HepG2 (cell line): ENCODE data around the gene MLLT11. TPM values are rescaled to one million over a fixed set of nuclear protein-coding genes. Genes with fewer than 3 reads are reported as not detected.

Experiments
- ATAC-seq: fragments of 200-7000 bp; cut with Tn5 transposase; 3 replicates; pipeline ENCODE4 v1.9.1; 2020; ENCODE audit warnings: mild to moderate bottlenecking, moderate library complexity
- BruUV-seq: library from RNA; stranded (reverse); fragments of 400-500 nt; replicated peaks from 2 replicates; lab custom pipeline; 2021; lab: Mats Ljungman, UMichigan
- CTCF ChIA-PET: fragments of 300-600 bp; formaldehyde crosslinking; extraction: SDS; loops from one replicate; lab custom pipeline; 2021; ENCODE audit warnings: low total read pairs, inconsistent platforms, low intra/inter-chr PET ratio; lab: Yijun Ruan, JAX
- POLR2A ChIA-PET: fragments of 350-600 bp; sonication (Branson Sonifier 250); formaldehyde crosslinking; loops from one replicate; lab custom pipeline; 2020; ENCODE audit warnings: antibody characterized with exemption, inconsistent platforms; lab: Yijun Ruan, JAX
- DNase-seq: peaks from one replicate; pipeline ENCODE4 v3.0.0-alpha.2; 2015; ENCODE audit warnings: low spot score
- FAIRE-seq: peaks from 3 replicates; lab custom pipeline; 2011; peaks lifted over from hg19 to GRCh38; lab: Jason Lieb, UNC
- H2AFZ ChIP-seq: one replicate; pipeline ENCODE4 v1.6.1; 2011; ENCODE audit warnings: low read length, inconsistent platforms
- H3K27ac ChIP-seq: fragments of 300-600 bp; 3 replicates; pipeline ENCODE4 v1.8.0; 2011; ENCODE audit warnings: mixed run types, mild to moderate bottlenecking, mixed read lengths, low read length, inconsistent platforms; ENCODE audit not compliant: insufficient read depth; ENCODE audit errors: extremely low read length
- H3K27me3 ChIP-seq, 2 experiments: fragments of 200-600 bp in 1 of 2; 2 replicates in 1 of 2; 3 replicates in 1 of 2; pipeline versions ENCODE4 v1.6.0 to v1.8.0; 2011; ENCODE audit warnings: low read length in 2 of 2, mild to moderate bottlenecking in 2 of 2, moderate library complexity in 2 of 2, inconsistent platforms in 1 of 2; ENCODE audit not compliant: insufficient read depth in 2 of 2, control insufficient read depth in 1 of 2
- H3K36me3 ChIP-seq, 2 experiments: fragments of 200-600 bp in 1 of 2; replicated peaks in 1 of 2; 2 replicates in 1 of 2; 3 replicates in 1 of 2; pipeline versions ENCODE4 v1.5.1 to v1.8.0; 2011; ENCODE audit warnings: low read length in 2 of 2, inconsistent platforms in 1 of 2; ENCODE audit not compliant: insufficient read depth in 2 of 2, control insufficient read depth in 1 of 2
- H3K4me1 ChIP-seq: 2 replicates; pipeline ENCODE4 v1.5.1; 2012; ENCODE audit warnings: low read length, inconsistent platforms; ENCODE audit not compliant: insufficient read depth
- H3K4me2 ChIP-seq: 2 replicates; pipeline ENCODE4 v1.6.0; 2011; ENCODE audit warnings: low read depth, low read length, inconsistent platforms
- H3K4me3 ChIP-seq, 3 experiments: fragments of 200-600 bp in 1 of 3; sonication (generic), shearing (Covaris generic) in 1 of 3; replicated peaks in 1 of 3; 2 replicates each; pipeline ENCODE4 v1.5.1; 2011 to 2016; ENCODE audit warnings: low read length in 3 of 3, inconsistent platforms in 2 of 3, low read depth in 2 of 3, mild to moderate bottlenecking in 2 of 3, control low read depth in 1 of 3, mixed read lengths in 1 of 3; ENCODE audit not compliant: insufficient read depth in 1 of 3
- H3K79me2 ChIP-seq: one replicate; pipeline ENCODE4 v1.6.1; 2011; ENCODE audit warnings: low read length, inconsistent platforms; ENCODE audit not compliant: insufficient read depth
- H3K9ac ChIP-seq: 2 replicates; pipeline ENCODE4 v1.6.0; 2011; ENCODE audit warnings: mild to moderate bottlenecking, low read depth, low read length, inconsistent platforms; ENCODE audit not compliant: insufficient read depth
- H3K9me3 ChIP-seq: 2 replicates; pipeline ENCODE4 v1.5.1; 2012; ENCODE audit warnings: mild to moderate bottlenecking, low read length
- H4K20me1 ChIP-seq: 2 replicates; pipeline ENCODE4 v1.6.0; 2011; ENCODE audit warnings: inconsistent platforms, mild to moderate bottlenecking, low read length, moderate library complexity; ENCODE audit not compliant: insufficient read depth
- FOXA1 ChIP-seq, 2 experiments: fragments of 450-650 bp in 1 of 2; sonication (generic) in 1 of 2; formaldehyde crosslinking in 1 of 2; IDR thresholded peaks; 2 replicates each; pipeline versions ENCODE4 v1.4.0 to v1.6.1; 2016 to 2020; ENCODE audit warnings: missing genetic modification reagents in 1 of 2
- GFI1 ChIP-seq: sonication (generic); formaldehyde crosslinking; IDR thresholded peaks from 2 replicates; pipeline ENCODE4 v1.5.0; 2020; ENCODE audit warnings: missing genetic modification reagents, mild to moderate bottlenecking, borderline replicate concordance
- IRF9 ChIP-seq: sonication (generic); formaldehyde crosslinking; IDR thresholded peaks from 2 replicates; pipeline ENCODE4 v1.8.0; 2022; ENCODE audit warnings: missing genetic modification reagents, mild to moderate bottlenecking, borderline replicate concordance
- KDM1A ChIP-seq: IDR thresholded peaks from 2 replicates; pipeline ENCODE4 v1.6.1; 2016; ENCODE audit warnings: missing compliant biosample characterization
- MXD1 ChIP-seq: sonication (generic); formaldehyde crosslinking; IDR thresholded peaks from 2 replicates; pipeline ENCODE4 v1.4.0; 2020; ENCODE audit warnings: mild to moderate bottlenecking, missing genetic modification reagents
- PHB2 ChIP-seq: fragments of 450-650 bp; IDR thresholded peaks from 2 replicates; pipeline ENCODE4 v1.6.1; 2018; ENCODE audit not compliant: partially characterized antibody
- PRDM15 ChIP-seq: sonication (generic); formaldehyde crosslinking; IDR thresholded peaks from 2 replicates; pipeline ENCODE4 v1.4.0; 2020; ENCODE audit warnings: missing genetic modification reagents
- SMARCE1 ChIP-seq: fragments of 450-650 bp; IDR thresholded peaks from 2 replicates; pipeline ENCODE4 v1.6.1; 2017; ENCODE audit warnings: borderline replicate concordance
- ZFP41 ChIP-seq: sonication (generic); formaldehyde crosslinking; IDR thresholded peaks from 2 replicates; pipeline ENCODE4 v1.4.0; 2020; ENCODE audit warnings: mild to moderate bottlenecking, missing genetic modification reagents, borderline replicate concordance
- ZMAT5 ChIP-seq: sonication (generic); formaldehyde crosslinking; IDR thresholded peaks from 2 replicates; pipeline ENCODE4 v1.5.0; 2020; ENCODE audit warnings: mild to moderate bottlenecking, low read depth, missing genetic modification reagents, borderline replicate concordance
- ZNF326 ChIP-seq: sonication (generic); formaldehyde crosslinking; IDR thresholded peaks from 2 replicates; pipeline ENCODE4 v1.4.0; 2020; ENCODE audit warnings: missing genetic modification reagents, borderline replicate concordance
- ZNF709 ChIP-seq: sonication (generic); formaldehyde crosslinking; IDR thresholded peaks from 2 replicates; pipeline ENCODE4 v1.5.0; 2020; ENCODE audit warnings: mild to moderate bottlenecking, missing genetic modification reagents
- ZNF761 ChIP-seq: sonication (generic); formaldehyde crosslinking; conservative IDR thresholded peaks from 2 replicates; pipeline ENCODE4 v1.4.0; 2020; ENCODE audit warnings: mild to moderate bottlenecking, missing genetic modification reagents
- WGBS: methylation state at CpG from one replicate; pipeline ENCODE4 v1.1.6; 2017; ENCODE audit warnings: low lambda C conversion rate; 5-methylcytosine and 5-hydroxymethylcytosine counted together
- in situ Hi-C: cut with HindIII; loops from 2 replicates; pipeline ENCODE4 v1.10.0; 2017; ENCODE audit warnings: low pct_unique_long_range_greater_than_20kb; ENCODE audit not compliant: extremely low pct_ligation_motif_present
- intact Hi-C: fragments of 100-400 bp; cut with micrococcal nuclease; formaldehyde crosslinking; loops from one replicate; pipeline ENCODE4 v1.10.0; 2022; ENCODE audit not compliant: unreplicated experiment
- polyA plus RNA-seq, 8 experiments: library from polyadenylated mRNA; depleted of rRNA in 3 of 8; stranded (reverse) in 7 of 8; unstranded in 1 of 8; fragments of >200 nt; fragmentation: Illumina TruSeq in 4 of 8; extraction: Trizol in 4 of 8; gene quantifications; 2 replicates each; pipeline versions ENCODE4 v1.2.1 to v1.2.3, GENCODE V29; 2011 to 2016; ENCODE audit warnings: low read depth in 4 of 8, missing spikeins in 1 of 8, mixed read lengths in 1 of 8; ENCODE audit not compliant: insufficient read depth in 1 of 8
- total RNA-seq, 5 experiments: library from RNA; depleted of rRNA; stranded (reverse); fragments of >200 nt; fragmentation: Illumina TruSeq; extraction: Trizol; gene quantifications; 2 replicates each; pipeline ENCODE4 v1.2.3, GENCODE V29; 2016; ENCODE audit warnings: low read depth in 1 of 5
- TF ChIP-seq, protein P1 (sequence below): IDR thresholded peaks from 2 replicates; pipeline ENCODE4 v1.6.1; 2016; ENCODE audit warnings: mild to moderate bottlenecking
- TF ChIP-seq, protein P2 (sequence below): sonication (generic); formaldehyde crosslinking; IDR thresholded peaks from 2 replicates; pipeline ENCODE4 v1.8.1; 2022; ENCODE audit warnings: low read depth, mild to moderate bottlenecking, missing genetic modification reagents

The MLLT11 gene
- total and polyA plus RNA-seq, 2 of the 13 experiments (the other 11 are each of a cell fraction or from before 2014, with no cell fraction given) = 0.21 to 0.22 TPM

- in situ Hi-C loops (no loop called here), intact Hi-C loops (no loop called here)
- ChIA-PET POLR2A (no interaction called here), CTCF (no interaction called here)
- Histone ChIP-seq H3K9me3 (no peaks in the 10 kb centered on the region), H2AFZ (no peak overlapping the region), H3K4me1 (peaks cover 32% of the 10 kb centered on the region), H3K27ac (no peak overlapping the region), H3K79me2 (peaks cover 16% of the 10 kb centered on the region), H3K4me3 (no peak overlapping the region), H4K20me1 (no peaks in the 10 kb centered on the region), H3K4me2 (no peak overlapping the region), H3K9ac (no peak overlapping the region), H3K36me3 (peaks cover under 1 to 1% of the 10 kb centered on the region in 2 experiments; a peak in 1 of 5 replicates), H3K27me3 (0 out of 5 replicates have a peak, but pooled peaks cover 0 to 3% of the 10 kb centered on the region in 2 experiments)
- no TSS peak for BruUV-seq
- ATAC-seq (no peak), DNase-seq (no peak), FAIRE-seq (no peak)
- WGBS = 88% methylated on average over 2 of the region's 2 CpGs
- TF ChIP-seq ZMAT5 (no peak), ZNF326 (no peak), IRF9 (CRISPR knock-in tag) (no peak), PHB2 (no peak), ZNF709 (CRISPR knock-in tag) (no peak), GFI1 (CRISPR knock-in tag) (no peak), ZNF761 (CRISPR knock-in tag) (no peak), FOXA1 (IDR thresholded peaks at IDR 0.05) (no peak), FOXA1 (CRISPR knock-in tag; IDR thresholded peaks at IDR 0.05) (no peak), SMARCE1 (no peak), ZFP41 (CRISPR knock-in tag) (no peak), PRDM15 (CRISPR knock-in tag) (no peak), KDM1A (CRISPR knock-in tag) (no peak), MXD1 (CRISPR knock-in tag) (no peak)
- TF ChIP-seq, protein P1, sequence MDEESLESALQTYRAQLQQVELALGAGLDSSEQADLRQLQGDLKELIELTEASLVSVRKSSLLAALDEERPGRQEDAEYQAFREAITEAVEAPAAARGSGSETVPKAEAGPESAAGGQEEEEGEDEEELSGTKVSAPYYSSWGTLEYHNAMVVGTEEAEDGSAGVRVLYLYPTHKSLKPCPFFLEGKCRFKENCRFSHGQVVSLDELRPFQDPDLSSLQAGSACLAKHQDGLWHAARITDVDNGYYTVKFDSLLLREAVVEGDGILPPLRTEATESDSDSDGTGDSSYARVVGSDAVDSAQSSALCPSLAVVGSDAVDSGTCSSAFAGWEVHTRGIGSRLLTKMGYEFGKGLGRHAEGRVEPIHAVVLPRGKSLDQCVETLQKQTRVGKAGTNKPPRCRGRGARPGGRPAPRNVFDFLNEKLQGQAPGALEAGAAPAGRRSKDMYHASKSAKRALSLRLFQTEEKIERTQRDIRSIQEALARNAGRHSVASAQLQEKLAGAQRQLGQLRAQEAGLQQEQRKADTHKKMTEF = no peak
- TF ChIP-seq, protein P2, sequence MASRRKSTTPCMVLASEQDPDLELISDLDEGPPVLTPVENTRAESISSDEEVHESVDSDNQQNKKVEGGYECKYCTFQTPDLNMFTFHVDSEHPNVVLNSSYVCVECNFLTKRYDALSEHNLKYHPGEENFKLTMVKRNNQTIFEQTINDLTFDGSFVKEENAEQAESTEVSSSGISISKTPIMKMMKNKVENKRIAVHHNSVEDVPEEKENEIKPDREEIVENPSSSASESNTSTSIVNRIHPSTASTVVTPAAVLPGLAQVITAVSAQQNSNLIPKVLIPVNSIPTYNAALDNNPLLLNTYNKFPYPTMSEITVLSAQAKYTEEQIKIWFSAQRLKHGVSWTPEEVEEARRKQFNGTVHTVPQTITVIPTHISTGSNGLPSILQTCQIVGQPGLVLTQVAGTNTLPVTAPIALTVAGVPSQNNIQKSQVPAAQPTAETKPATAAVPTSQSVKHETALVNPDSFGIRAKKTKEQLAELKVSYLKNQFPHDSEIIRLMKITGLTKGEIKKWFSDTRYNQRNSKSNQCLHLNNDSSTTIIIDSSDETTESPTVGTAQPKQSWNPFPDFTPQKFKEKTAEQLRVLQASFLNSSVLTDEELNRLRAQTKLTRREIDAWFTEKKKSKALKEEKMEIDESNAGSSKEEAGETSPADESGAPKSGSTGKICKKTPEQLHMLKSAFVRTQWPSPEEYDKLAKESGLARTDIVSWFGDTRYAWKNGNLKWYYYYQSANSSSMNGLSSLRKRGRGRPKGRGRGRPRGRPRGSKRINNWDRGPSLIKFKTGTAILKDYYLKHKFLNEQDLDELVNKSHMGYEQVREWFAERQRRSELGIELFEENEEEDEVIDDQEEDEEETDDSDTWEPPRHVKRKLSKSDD (CRISPR knock-in tag) = no peak
These were observed 1.5 kb downstream of the MLLT11 start for GRCh38 chr1:151061704-151062103.
